Muscle of back (tissue), 11 donors: ENCODE results near the gene VWA5B2. TPM values are rescaled to one million over a fixed set of nuclear protein-coding genes. Genes with fewer than 3 reads are reported as not detected.
A peak's percentile ranks its signal among the peaks of the same experiment; 100 is the strongest.

ENCODE experiments used
- DNase-seq, 3 donors: peaks; one replicate each; pipeline versions ENCODE4 v3.0.0 to v3.0.0-alpha.2; 2013
- polyA plus RNA-seq, 10 donors: library from polyadenylated mRNA; unstranded; fragments of 120-200 nt; gene quantifications; one replicate each; pipeline ENCODE4 v1.2.1, GENCODE V29; 2013; ENCODE audit not compliant: insufficient read length in 10 of 10

Gene VWA5B2
- polyA plus RNA-seq, 10 donors, result 0.24 to 0.84 (median 0.48) TPM; not detected in 1

DNA sequence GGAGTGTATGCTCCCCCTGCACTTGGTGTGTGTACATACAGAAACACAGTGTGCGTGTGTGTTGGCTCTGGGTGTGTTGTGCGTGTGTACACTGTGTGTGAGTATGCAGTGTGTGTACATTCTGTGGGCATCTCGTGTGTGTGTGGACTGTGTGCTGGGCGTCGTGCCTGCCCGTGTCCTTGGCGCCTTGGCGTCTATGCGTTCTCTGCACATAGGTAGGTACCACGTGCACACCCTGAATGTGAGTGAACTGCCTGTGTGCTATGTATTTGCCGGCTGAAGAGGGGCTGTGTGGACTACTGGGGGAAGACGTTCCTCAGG, 46.0 kb downstream of the VWA5B2 start:
- no peak for DNase-seq

DNA sequence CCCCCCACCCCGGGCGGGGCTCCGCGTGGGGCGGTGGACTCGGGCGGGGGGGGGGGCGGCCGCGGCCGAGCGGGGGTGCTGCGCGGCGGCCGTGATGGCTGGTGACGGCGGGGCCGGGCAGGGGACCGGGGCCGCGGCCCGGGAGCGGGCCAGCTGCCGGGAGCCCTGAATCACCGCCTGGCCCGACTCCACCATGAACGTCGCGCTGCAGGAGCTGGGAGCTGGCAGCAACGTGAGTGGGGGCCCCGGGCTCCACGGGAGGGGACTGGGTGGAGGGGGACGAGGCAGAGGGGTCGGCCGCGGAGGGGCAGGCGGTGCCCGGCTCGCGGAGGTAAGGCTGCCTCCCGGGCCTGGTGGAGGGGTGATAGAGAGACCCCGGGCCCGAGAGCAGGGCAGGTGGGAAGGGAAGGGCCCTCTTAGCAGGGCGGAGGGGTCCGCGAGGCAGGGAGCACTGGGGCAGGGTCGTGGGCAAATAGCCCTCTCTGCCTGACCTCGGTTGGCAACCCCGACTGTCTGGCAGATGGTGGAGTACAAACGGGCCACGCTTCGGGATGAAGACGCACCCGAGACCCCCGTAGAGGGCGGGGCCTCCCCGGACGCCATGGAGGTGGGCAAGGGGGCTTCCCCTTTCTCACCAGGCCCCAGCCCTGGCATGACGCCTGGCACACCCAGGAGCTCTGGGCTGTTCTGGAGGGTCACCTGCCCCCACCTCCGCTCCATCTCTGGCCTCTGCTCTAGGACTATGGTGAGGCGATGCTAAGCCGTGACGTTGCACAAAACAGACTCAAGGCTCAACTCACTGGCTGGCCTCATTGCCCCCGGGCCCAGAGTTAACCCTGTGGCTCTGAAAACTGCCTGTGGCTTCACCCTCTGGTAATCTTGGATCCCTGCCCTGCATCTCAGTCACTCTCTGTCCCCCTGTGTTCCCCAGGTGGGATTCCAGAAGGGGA, 46.9 kb downstream of the VWA5B2 start, which contains the start of gene ECE2:
Gene ECE2 (plus strand): TSS at position 62 of the 950 bp plus-strand sequence. CDS start 132 bp downstream, at position 194.
- no peak for DNase-seq

DNA sequence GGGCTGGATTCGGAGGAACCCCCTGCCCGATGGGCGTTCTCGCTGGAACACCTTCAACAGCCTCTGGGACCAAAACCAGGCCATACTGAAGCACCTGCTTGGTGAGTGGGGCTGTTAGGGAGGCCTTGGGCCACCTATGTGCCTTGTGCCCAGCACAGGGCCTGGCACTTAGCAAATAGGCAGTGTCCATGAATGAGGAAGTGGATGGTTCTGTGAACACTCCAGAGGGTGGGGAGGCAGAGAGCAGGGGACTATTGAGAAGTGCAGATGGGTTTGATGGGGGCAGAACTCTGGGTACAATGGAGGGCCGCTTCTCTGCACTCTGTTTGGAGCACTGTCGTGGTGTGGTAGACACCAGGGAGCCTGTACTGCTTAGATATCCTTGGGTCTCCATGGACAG, 48.0 kb downstream of the VWA5B2 start:
- DNase-seq, result no peak

DNA sequence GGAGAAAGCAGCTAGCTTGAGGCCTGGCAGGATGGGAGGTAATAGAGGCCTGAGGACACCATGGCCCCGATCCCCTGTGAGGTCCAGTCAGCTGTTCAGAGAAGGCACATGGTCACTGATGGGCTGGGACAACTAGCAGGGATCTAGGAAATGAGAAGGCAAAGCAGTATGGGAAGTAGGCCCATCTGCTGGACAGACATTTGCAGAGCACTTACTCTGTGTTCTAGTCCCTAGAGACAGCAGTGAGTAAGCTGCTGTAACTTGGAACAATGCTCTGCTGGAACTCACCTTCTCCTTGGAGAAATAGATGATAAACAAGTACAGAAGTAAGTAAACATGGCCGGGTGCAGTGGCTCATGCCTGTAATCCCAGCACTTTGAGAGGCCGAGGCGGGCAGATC, 53.6 kb downstream of the VWA5B2 start:
- DNase-seq, result no peak

DNA sequence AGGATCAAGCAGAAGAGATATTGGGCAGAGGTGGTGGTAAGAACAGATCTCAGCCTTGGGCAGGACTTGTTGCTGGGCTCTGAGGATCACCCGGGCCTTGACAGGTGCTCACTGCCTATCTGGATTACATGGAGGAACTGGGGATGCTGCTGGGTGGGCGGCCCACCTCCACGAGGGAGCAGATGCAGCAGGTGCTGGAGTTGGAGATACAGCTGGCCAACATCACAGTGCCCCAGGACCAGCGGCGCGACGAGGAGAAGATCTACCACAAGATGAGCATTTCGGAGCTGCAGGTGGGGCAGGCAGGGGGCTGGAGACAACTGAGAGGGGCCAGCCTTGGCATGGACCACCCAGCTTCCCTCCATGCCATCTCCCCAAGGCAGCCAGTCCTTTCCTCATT, 54.3 kb downstream of the VWA5B2 start:
- DNase-seq, result no peak

DNA sequence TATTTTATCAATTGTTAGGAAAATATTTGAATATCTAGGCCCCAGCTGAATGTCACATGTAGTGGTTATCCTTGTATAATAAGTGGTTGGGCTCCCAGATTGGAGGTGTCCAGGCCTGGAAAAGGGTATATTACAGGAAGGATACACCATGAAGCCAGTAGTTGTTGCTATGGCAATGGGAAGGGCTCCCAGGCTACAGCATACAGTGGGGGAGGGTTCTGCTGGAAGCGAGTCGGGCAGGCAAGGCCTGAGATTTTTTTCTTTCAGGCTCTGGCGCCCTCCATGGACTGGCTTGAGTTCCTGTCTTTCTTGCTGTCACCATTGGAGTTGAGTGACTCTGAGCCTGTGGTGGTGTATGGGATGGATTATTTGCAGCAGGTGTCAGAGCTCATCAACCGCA, 55.3 kb downstream of the VWA5B2 start:
- DNase-seq, result peak; percentile 62 to 90 (median 89)

DNA sequence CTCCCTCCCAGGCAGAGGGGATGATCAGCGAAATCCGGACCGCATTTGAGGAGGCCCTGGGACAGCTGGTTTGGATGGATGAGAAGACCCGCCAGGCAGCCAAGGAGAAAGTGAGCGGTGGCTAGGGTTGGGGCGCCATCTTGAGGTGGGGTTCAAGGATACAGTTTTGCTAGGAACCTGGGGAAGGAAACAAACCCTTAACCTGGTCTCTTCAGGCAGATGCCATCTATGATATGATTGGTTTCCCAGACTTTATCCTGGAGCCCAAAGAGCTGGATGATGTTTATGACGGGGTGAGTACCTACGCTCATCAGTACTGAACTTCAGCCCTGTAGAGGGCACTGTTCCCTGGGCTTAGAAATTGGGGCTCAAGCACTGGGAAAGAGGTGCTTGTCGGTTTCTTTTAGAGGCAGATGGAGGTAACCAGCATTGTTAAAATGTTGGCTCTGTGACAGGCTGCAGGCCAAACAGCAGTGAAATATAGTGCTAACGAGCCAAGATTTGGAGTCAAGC, 60.1 kb downstream of the VWA5B2 start:
- peak in 2 of 3 donors; percentile 15 to 34 for DNase-seq

DNA sequence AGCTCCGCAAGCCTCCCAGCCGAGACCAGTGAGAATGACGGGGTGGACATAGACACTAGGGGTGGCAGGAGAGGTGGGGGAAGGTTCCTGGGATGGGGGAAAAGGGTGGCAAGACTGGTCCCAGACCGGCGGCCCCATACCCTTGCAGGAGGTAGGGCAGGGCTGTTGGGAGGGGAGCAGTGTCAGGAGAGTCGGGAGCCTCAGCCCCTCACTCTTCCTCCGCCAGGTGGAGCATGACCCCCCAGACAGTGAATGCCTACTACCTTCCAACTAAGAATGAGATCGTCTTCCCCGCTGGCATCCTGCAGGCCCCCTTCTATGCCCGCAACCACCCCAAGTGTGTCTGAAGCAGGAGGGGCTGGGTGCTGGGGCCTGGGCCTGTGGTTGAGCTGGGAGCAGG, 60.9 kb downstream of the VWA5B2 start:
- DNase-seq, result no peak

DNA sequence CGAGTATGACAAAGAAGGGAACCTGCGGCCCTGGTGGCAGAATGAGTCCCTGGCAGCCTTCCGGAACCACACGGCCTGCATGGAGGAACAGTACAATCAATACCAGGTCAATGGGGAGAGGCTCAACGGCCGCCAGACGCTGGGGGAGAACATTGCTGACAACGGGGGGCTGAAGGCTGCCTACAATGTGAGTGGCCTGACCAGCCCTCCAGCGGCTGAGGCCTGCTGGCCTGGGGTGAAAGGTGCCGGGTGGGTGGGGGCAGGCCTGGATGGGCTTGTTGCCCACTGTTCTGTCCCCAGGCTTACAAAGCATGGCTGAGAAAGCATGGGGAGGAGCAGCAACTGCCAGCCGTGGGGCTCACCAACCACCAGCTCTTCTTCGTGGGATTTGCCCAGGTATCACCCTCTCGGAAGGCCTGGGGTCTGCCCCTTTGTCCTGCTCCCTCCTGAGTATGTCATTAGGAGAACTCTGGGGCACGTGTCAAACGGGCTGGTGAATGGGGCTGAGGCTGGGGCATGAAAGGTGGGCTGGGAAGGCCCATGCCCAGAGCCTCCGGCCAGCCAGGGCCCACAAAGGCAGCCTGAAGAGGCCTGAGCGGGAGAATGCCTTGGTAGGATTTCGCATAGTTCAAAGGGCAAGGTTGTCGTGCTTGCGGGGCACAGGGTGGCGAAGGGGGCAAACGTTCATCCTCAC, 61.8 kb downstream of the VWA5B2 start:
- no peak for DNase-seq

Other genes with a start within 250 kb of the VWA5B2 start
- 10 to 100 TPM; 17.1 to 40.2 (median 24.6) TPM for gene ABCC5, start 211.7 kb upstream of the VWA5B2 start, polyA plus RNA-seq
- gene HTR3D, start 197.8 kb upstream of the VWA5B2 start, polyA plus RNA-seq, result not detected
- gene HTR3C, start 176.5 kb upstream of the VWA5B2 start, polyA plus RNA-seq, result not detected
- gene HTR3E, start 132.5 kb upstream of the VWA5B2 start, polyA plus RNA-seq, result not detected
- gene EIF2B5, start 94.2 kb upstream of the VWA5B2 start, polyA plus RNA-seq, result 10 to 100 TPM; 30.4 to 42.6 (median 35.5) TPM
- gene DVL3, start 74.2 kb upstream of the VWA5B2 start, polyA plus RNA-seq, result 10 to 100 TPM; 67.8 to 98.1 (median 76.6) TPM
- gene AP2M1, start 54.7 kb upstream of the VWA5B2 start, polyA plus RNA-seq, result 100 to 1,000 TPM; 185 to 233 (median 199) TPM
- 10 to 100 TPM; 38.3 to 52.9 (median 44.8) TPM for gene ABCF3, start 43.4 kb upstream of the VWA5B2 start, polyA plus RNA-seq
- gene ALG3, start 19.4 kb downstream of the VWA5B2 start, polyA plus RNA-seq, result 10 to 100 TPM; 19.3 to 25.0 (median 21.2) TPM
- 1 to 10 TPM in 8 of 10 donors, under 1 TPM in 2; 0.67 to 2.3 (median 1.5) TPM for gene EEF1AKMT4, start 20.1 kb downstream of the VWA5B2 start, polyA plus RNA-seq
- under 1 TPM in 4 of 10 donors, not detected in 6; 0.10 to 0.22 (median 0.13) TPM for gene CAMK2N2, start 32.0 kb downstream of the VWA5B2 start, polyA plus RNA-seq
- under 1 TPM in 1 of 10 donors, not detected in 9; 0.16 TPM for gene ECE2, start 46.4 kb downstream of the VWA5B2 start, polyA plus RNA-seq
- gene PSMD2, start 69.7 kb downstream of the VWA5B2 start, polyA plus RNA-seq, result 100 to 1,000 TPM; 149 to 175 (median 165) TPM
- gene EIF4G1, start 85.0 kb downstream of the VWA5B2 start, polyA plus RNA-seq, result 100 to 1,000 TPM; 155 to 234 (median 181) TPM
- 10 to 100 TPM in 7 of 10 donors, 1 to 10 TPM in 3; 8.4 to 13.3 (median 10.7) TPM for gene FAM131A, start 108.0 kb downstream of the VWA5B2 start, polyA plus RNA-seq
- 1 to 10 TPM; 2.4 to 5.9 (median 3.2) TPM for gene CLCN2, start 132.0 kb downstream of the VWA5B2 start, polyA plus RNA-seq
- gene POLR2H, start 132.1 kb downstream of the VWA5B2 start, polyA plus RNA-seq, result 10 to 100 TPM; 40.0 to 61.4 (median 43.8) TPM
- gene THPO, start 148.6 kb downstream of the VWA5B2 start, polyA plus RNA-seq, result 1 to 10 TPM; 1.1 to 2.1 (median 1.6) TPM
- 10 to 100 TPM; 15.8 to 21.5 (median 17.4) TPM for gene CHRD, start 150.5 kb downstream of the VWA5B2 start, polyA plus RNA-seq